ENCODE measurements around the gene TUBB4A.

DNA sequence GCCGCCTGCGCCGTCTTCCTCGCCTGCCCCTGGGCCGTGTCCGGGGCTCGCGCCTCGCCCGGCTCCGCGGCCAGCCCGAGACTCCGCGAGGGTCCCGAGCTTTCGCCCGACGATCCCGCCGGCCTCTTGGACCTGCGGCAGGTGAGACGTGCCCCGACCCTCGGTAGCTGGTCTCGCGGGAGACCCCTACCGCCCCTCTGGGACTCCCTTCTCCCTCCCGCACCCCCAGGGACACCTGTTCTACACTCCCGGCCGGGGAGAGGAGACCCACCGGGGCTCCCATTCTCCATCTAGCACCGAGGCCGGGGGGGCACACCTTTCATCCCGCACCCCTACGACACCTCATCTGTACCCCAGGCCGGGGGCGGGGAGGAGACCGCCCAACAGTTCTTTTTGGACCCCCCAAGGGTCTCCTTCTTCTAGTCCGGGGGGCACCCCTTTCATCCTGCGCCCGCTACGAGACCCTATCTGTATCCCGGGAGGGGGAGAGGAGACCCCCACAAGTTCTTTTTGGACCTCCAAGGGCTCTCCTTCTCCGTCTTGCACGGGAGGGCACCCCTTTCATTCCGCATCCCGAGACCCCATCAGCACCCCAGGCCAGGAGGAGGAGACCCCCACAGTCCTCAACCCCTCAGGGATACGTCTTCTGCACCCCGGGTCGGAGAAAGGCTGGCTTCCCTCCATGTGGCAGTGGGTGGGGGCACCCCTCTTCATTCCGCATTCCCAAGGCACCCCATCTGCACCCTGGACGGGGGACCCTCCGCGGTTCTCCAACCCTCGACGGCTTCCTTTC is 29.2 kb upstream of the TUBB4A start:
- TF ChIP-seq YY1 (IDR thresholded peaks at IDR 0.05; ENCODE audit: insufficient read depth, insufficient read length) (no peak), SUZ12 (IDR thresholded peaks at IDR 0.05; ENCODE audit: extremely low read depth, insufficient read depth, insufficient read length) (no peak), ZNF274 (IDR thresholded peaks at IDR 0.05; ENCODE audit: low read depth, low read length) (no peak)
